Measurements from ENCODE around the gene ARHGEF28. TPM values are rescaled to one million over a fixed set of nuclear protein-coding genes. Genes with fewer than 3 reads are reported as not detected.

ARHGEF28 gene
- total RNA-seq, 1 experiment from 2014 or later = 5.8 TPM

GRCh38 chr5:73612799-73613198 is 13.2 kb upstream of the ARHGEF28 start:
- H3K27me3 ChIP-seq = no peaks in the 10 kb centered on the region
- peaks cover 4% of the 10 kb centered on the region; the same call in 1 of the 2 replicates for H3K4me1 ChIP-seq
- no peak overlapping the region for H3K27ac ChIP-seq
- H3K9me3 ChIP-seq (replicated peaks) = no peaks in the 10 kb centered on the region
- no peak for DNase-seq
- no peaks in the 10 kb centered on the region for H3K36me3 ChIP-seq
- no peak overlapping the region for H3K4me3 ChIP-seq

GRCh38 chr5:73615085-73615484 is 10.9 kb upstream of the ARHGEF28 start:
- no peak overlapping the region for H3K4me3 ChIP-seq
- H3K4me1 ChIP-seq = peaks cover 11% of the 10 kb centered on the region
- no peak for DNase-seq
- no peaks in the 10 kb centered on the region for H3K27me3 ChIP-seq
- H3K27ac ChIP-seq = no peak overlapping the region
- H3K9me3 ChIP-seq (replicated peaks) = no peaks in the 10 kb centered on the region
- H3K36me3 ChIP-seq = no peaks in the 10 kb centered on the region

- no peaks in the 10 kb centered on the region for H3K9me3 ChIP-seq (replicated peaks)
- H3K27me3 ChIP-seq = no peaks in the 10 kb centered on the region
- no peak for DNase-seq
- H3K36me3 ChIP-seq = no peaks in the 10 kb centered on the region
- no peak overlapping the region for H3K27ac ChIP-seq
- H3K4me3 ChIP-seq = no peak overlapping the region
- H3K4me1 ChIP-seq = peaks cover 20% of the 10 kb centered on the region
Observed at GRCh38 chr5:73615947-73616346, 10.0 kb upstream of the ARHGEF28 start.

DNA sequence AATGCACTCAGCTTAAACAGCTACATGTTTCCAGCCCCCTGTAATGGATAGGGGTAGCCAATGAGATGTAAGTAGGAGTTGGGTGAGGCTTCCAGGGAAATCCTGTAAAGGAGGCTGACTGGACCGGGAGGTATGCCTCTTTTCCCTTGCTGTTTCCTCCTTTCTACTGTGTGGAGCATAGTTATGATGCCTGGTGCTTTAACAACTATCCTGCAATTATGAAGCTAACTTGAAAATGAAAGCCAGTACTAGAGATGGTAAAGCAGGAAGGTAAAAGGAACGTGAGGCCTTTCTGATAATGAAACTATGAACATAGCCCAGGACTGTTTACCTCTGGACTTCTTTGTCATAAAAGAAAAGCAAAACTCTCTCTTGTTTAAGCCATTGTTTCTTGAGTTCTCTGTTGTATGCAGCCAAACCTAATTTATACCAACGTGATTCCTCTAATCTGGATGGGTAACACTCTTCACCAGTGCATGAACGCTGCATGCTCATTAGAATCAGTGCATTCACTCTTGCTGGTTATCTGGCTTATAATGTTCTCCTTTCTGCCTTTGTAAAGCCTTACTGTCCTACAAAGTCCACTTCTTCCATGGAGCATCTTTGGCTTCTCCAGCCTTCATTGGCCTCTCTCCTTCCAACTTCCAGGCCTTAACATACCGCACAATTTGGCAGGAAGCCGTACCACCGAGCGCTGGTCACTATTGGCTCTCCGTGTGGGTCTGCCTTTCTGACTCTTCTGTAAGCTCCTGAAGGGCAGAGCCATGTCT is 8.3 kb upstream of the ARHGEF28 start:
- no peak for DNase-seq
- H3K27ac ChIP-seq = no peak overlapping the region
- no peaks in the 10 kb centered on the region for H3K27me3 ChIP-seq
- H3K9me3 ChIP-seq (replicated peaks) = no peaks in the 10 kb centered on the region
- H3K4me1 ChIP-seq = peaks cover 21% of the 10 kb centered on the region
- H3K4me3 ChIP-seq = no peak overlapping the region
- no peaks in the 10 kb centered on the region for H3K36me3 ChIP-seq

- Histone ChIP-seq H3K27ac (peak overlapping the region; percentile 57), H3K9me3 (replicated peaks) (no peaks in the 10 kb centered on the region), H3K4me1 (peaks cover 17% of the 10 kb centered on the region), H3K4me3 (peak overlapping the region; percentile 15), H3K36me3 (no peaks in the 10 kb centered on the region), H3K27me3 (no peaks in the 10 kb centered on the region)
- peak; percentile 61 to 81 for DNase-seq
Observed at GRCh38 chr5:73619606-73620333, 6.2 kb upstream of the ARHGEF28 start.

GRCh38 chr5:73620334-73620687 is 5.7 kb upstream of the ARHGEF28 start:
- H3K9me3 ChIP-seq (replicated peaks) = no peaks in the 10 kb centered on the region
- no peaks in the 10 kb centered on the region for H3K36me3 ChIP-seq
- no peak for DNase-seq
- H3K27ac ChIP-seq = peak overlapping the region; percentile 57
- H3K4me3 ChIP-seq = no peak overlapping the region; the same call in 1 of the 2 replicates
- peaks cover 17% of the 10 kb centered on the region for H3K4me1 ChIP-seq
- H3K27me3 ChIP-seq = no peaks in the 10 kb centered on the region

DNA sequence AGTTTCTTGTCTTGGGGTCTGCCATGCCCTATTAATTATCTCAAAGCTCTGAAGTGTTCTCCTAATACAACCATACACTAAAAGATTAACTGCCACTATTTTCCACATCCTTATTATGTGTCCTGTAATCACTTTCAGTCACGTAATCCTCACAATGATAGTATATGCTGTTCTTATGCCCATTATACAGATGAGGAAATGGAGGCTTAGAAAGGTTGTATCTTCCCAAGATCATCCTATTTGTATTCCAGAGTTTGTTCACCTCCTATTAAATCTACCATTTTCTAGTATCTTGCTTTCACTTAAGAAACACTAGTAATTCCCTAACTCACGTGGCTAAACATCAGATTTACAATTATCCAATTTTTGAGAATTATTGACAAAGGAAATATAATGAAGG is 2.9 kb upstream of the ARHGEF28 start:
- Histone ChIP-seq H3K27me3 (no peaks in the 10 kb centered on the region), H3K4me3 (no peak overlapping the region), H3K36me3 (no peaks in the 10 kb centered on the region), H3K9me3 (replicated peaks) (no peaks in the 10 kb centered on the region), H3K4me1 (peaks cover 17% of the 10 kb centered on the region), H3K27ac (no peak overlapping the region)
- no peak for DNase-seq

- DNase-seq = no peak
Observed at GRCh38 chr5:73623901-73624404, 2.0 kb upstream of the ARHGEF28 start.

DNA sequence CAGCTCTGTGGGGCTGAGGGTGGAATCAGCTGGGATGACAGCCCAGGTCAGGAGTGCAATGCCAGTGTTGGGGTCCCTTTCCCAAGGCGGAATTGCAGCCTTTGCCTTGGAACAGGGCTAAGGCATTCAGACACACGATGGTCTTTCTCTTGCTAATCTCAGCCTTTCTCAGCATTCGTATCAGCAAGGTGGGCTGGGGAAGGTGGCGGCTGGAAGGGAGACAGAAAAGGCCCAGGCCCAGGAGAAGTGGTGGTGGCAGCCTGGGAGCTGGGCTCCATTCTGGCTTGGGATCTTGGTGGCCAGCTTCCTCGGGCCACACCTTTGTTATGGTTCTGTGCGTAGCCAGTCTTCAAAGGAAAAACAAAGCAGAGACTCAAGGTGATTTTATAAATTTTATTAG is 1.1 kb upstream of the ARHGEF28 start:
- Histone ChIP-seq H3K27ac (no peak overlapping the region), H3K4me1 (peaks cover 11% of the 10 kb centered on the region), H3K36me3 (no peaks in the 10 kb centered on the region), H3K27me3 (no peaks in the 10 kb centered on the region), H3K9me3 (replicated peaks) (no peaks in the 10 kb centered on the region), H3K4me3 (peak overlapping the region; percentile 78)
- no peak for DNase-seq

More at GRCh38 chr5:73623901-73624404, 2.0 kb upstream of the ARHGEF28 start:
- Histone ChIP-seq H3K36me3 (no peaks in the 10 kb centered on the region), H3K27ac (no peak overlapping the region), H3K4me1 (peaks cover 17% of the 10 kb centered on the region), H3K4me3 (no peak overlapping the region), H3K27me3 (no peaks in the 10 kb centered on the region), H3K9me3 (replicated peaks) (no peaks in the 10 kb centered on the region)

GRCh38 chr5:73625372-73625943 is 538 bp upstream of the ARHGEF28 start:
- Histone ChIP-seq H3K9me3 (replicated peaks) (no peaks in the 10 kb centered on the region), H3K36me3 (no peaks in the 10 kb centered on the region), H3K4me1 (peaks cover 5% of the 10 kb centered on the region), H3K27ac (peak overlapping the region; percentile 48; the same call in 1 of the 2 replicates), H3K4me3 (peak overlapping the region; percentile 78), H3K27me3 (no peaks in the 10 kb centered on the region)
- no peak for DNase-seq

DNA sequence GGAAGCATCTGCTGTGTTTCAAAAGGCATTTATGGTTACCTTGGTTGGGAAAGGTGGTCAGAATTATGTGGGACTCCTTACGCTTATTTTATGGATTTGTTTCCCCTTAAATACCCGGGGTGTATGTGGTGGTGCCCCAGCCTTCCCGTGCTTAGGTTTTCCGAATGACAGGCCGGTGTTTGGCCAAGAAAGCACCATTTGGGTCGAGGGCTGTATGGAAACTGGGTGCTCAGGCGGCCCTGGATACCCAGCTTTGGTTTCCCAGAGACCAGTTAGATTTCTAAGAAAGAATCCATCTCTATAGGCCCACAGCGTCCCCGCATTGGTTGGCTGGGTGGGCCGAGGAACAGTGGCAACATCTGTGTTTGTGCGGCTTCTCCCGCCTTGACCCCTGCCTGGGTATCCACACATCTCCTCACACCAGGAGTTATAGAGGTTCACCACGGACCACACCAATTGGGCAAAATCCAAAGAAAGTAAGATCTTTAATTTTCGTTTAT is 868 bp downstream of the ARHGEF28 start:
- Histone ChIP-seq H3K4me1 (no peaks in the 10 kb centered on the region; the same call in 1 of the 2 replicates), H3K4me3 (peak overlapping the region; percentile 78), H3K36me3 (no peaks in the 10 kb centered on the region), H3K27me3 (no peaks in the 10 kb centered on the region), H3K9me3 (replicated peaks) (no peaks in the 10 kb centered on the region), H3K27ac (peak overlapping the region; percentile 45; the same call in 1 of the 2 replicates)
- DNase-seq = peak in 1 of 2 experiments; percentile 30

- H3K27me3 ChIP-seq = no peaks in the 10 kb centered on the region
- H3K36me3 ChIP-seq = no peaks in the 10 kb centered on the region
- H3K27ac ChIP-seq = no peak overlapping the region
- no peak overlapping the region for H3K4me3 ChIP-seq
- DNase-seq = no peak
- H3K9me3 ChIP-seq (replicated peaks) = no peaks in the 10 kb centered on the region
- H3K4me1 ChIP-seq = no peaks in the 10 kb centered on the region; the same call in 1 of the 2 replicates
Observed at GRCh38 chr5:73629456-73629855, 3.5 kb downstream of the ARHGEF28 start.

GRCh38 chr5:73630765-73631164 is 4.8 kb downstream of the ARHGEF28 start:
- H3K9me3 ChIP-seq (replicated peaks) = no peaks in the 10 kb centered on the region
- no peaks in the 10 kb centered on the region for H3K27me3 ChIP-seq
- no peak overlapping the region for H3K27ac ChIP-seq
- H3K4me1 ChIP-seq = no peaks in the 10 kb centered on the region
- no peaks in the 10 kb centered on the region for H3K36me3 ChIP-seq
- no peak for DNase-seq
- no peak overlapping the region for H3K4me3 ChIP-seq

DNA sequence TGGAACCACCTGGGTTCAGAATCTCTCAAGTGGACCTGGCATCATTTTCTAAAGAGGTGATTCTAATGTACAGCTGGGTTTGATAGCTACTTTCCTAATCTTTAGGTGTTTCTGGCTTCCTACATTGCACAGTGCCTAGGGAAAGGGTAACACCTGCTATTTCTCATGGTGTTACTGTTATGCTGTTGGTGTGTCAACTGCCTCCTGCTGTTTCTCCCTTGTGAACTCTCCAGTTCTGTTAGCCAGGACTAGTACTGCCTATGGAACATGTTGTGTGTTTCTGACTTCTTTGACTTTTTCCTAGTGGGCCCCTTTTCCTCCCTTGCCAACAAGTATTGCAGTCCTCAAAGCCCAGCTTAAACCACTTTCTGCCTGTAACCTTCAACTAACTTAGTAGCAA is 5.5 kb downstream of the ARHGEF28 start:
- H3K36me3 ChIP-seq = no peaks in the 10 kb centered on the region
- H3K4me3 ChIP-seq = no peak overlapping the region
- no peaks in the 10 kb centered on the region for H3K4me1 ChIP-seq
- no peaks in the 10 kb centered on the region for H3K9me3 ChIP-seq (replicated peaks)
- H3K27ac ChIP-seq = no peak overlapping the region
- no peak for DNase-seq
- no peaks in the 10 kb centered on the region for H3K27me3 ChIP-seq

GRCh38 chr5:73633060-73633459 is 7.1 kb downstream of the ARHGEF28 start:
- Histone ChIP-seq H3K36me3 (no peaks in the 10 kb centered on the region), H3K9me3 (replicated peaks) (no peaks in the 10 kb centered on the region), H3K27me3 (no peaks in the 10 kb centered on the region), H3K4me3 (no peak overlapping the region), H3K4me1 (peaks cover 2% of the 10 kb centered on the region), H3K27ac (no peak overlapping the region)
- DNase-seq = peak in 1 of 2 experiments; percentile 24
